HCT116 (cell line): ENCODE measurements around the gene IVD.

ENCODE experiments used
- CBX3 ChIP-seq: IDR thresholded peaks from 2 replicates; pipeline ENCODE4 v1.6.1; 2012; ENCODE audit warnings: low read depth
- CEBPB ChIP-seq: IDR thresholded peaks from 2 replicates; pipeline ENCODE4 v1.6.1; 2012; ENCODE audit warnings: low read depth
- TF ChIP-seq, protein P1 (sequence below), 3 experiments: fragments of 200-600 bp in 1 of 3; sonication (generic) in 1 of 3; IDR thresholded peaks in 2 of 3; conservative IDR thresholded peaks in 1 of 3; 2 replicates each; pipeline ENCODE4 v1.5.1; 2012 to 2017; ENCODE audit warnings: low read depth in 2 of 3, low read length in 2 of 3, antibody characterized with exemption in 1 of 3, borderline replicate concordance in 1 of 3, control low read depth in 1 of 3, mild to moderate bottlenecking in 1 of 3, mixed read lengths in 1 of 3, mixed run types in 1 of 3, moderate library complexity in 1 of 3; ENCODE audit not compliant: insufficient read depth in 1 of 3
- TF ChIP-seq, protein P2 (sequence below): IDR thresholded peaks from 2 replicates; pipeline ENCODE4 v1.6.1; 2012

DNA sequence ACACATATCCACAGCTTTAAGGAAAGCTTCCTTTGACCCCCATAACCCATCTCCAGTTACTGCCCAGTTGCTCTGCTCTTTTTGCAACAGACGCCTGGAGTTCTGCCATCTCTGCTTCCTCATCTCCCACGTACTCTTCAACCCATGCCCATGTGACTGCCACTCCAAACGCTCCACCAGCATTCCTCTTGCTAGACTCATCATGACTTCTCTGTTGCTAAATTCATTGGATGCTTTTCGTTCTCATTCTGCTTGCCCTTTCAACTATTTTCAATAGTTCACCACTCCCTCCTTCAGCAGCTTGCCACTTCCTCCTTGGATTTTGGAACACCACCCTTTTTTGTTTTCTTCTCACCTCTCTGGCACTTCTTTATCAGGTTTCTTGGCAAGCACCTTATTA lies 25.7 kb upstream of the IVD start:
- TF ChIP-seq, protein P1, sequence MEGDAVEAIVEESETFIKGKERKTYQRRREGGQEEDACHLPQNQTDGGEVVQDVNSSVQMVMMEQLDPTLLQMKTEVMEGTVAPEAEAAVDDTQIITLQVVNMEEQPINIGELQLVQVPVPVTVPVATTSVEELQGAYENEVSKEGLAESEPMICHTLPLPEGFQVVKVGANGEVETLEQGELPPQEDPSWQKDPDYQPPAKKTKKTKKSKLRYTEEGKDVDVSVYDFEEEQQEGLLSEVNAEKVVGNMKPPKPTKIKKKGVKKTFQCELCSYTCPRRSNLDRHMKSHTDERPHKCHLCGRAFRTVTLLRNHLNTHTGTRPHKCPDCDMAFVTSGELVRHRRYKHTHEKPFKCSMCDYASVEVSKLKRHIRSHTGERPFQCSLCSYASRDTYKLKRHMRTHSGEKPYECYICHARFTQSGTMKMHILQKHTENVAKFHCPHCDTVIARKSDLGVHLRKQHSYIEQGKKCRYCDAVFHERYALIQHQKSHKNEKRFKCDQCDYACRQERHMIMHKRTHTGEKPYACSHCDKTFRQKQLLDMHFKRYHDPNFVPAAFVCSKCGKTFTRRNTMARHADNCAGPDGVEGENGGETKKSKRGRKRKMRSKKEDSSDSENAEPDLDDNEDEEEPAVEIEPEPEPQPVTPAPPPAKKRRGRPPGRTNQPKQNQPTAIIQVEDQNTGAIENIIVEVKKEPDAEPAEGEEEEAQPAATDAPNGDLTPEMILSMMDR (IDR thresholded peaks at IDR 0.05 in 2 of 3, conservative IDR thresholded peaks at IDR 0.05 in 1 of 3; ENCODE audit: borderline replicate concordance in 1 of 3, insufficient read depth in 1 of 3, low read depth in 2 of 3, low read length in 2 of 3): no peak
- TF ChIP-seq, protein P2, sequence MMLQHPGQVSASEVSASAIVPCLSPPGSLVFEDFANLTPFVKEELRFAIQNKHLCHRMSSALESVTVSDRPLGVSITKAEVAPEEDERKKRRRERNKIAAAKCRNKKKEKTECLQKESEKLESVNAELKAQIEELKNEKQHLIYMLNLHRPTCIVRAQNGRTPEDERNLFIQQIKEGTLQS: no peak
- TF ChIP-seq CEBPB: peak; percentile 30; the same call in 1 of the 2 replicates
- TF ChIP-seq CBX3: peak; percentile 30; the same call in 1 of the 2 replicates
